ENCODE data around the gene SUGCT.
"Not testable (repeated sequence)": the region's sequence is repeated elsewhere in the genome, so short reads cannot be mapped to it uniquely, and the experiment has no call there.

The SUGCT gene

DNA sequence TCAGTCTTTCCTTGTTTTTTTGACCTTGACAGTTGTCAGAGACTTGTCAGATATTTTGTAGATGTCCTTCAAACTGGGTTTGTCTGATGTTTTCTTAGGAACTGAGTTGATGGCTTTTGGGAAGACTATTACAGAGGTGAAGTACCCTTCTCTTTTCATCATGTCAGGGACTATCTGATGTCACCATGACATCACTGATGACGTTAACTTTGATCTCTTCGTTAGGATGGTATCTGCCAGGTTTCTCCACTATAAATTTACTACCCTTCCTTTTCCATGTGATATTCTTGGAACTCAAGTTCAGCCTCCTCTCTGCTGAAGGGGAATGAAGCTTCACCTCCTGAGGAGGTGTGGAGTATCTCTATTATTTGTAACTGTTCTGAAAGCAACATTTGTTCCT, 78.5 kb downstream of the SUGCT start:
- DNase-seq (ENCODE audit: low read depth in 1 of 2, low spot score in 1 of 2) = no peak
- H3K27ac ChIP-seq (replicated peaks) = no peak overlapping the region
- H3K4me3 ChIP-seq (replicated peaks; ENCODE audit: insufficient read depth, low read length) = no peak overlapping the region
- H3K27me3 ChIP-seq (ENCODE audit: insufficient read depth, poor library complexity, severe bottlenecking) = no peaks in the 10 kb centered on the region
- TF ChIP-seq POLR2AphosphoS5 (IDR thresholded peaks at IDR 0.05; ENCODE audit: low read depth) (no peak), SPI1 (IDR thresholded peaks at IDR 0.05; ENCODE audit: borderline replicate concordance, low read depth) (no peak), GABPA (IDR thresholded peaks at IDR 0.05; ENCODE audit: low read depth) (no peak)
- TF ChIP-seq, protein P1, sequence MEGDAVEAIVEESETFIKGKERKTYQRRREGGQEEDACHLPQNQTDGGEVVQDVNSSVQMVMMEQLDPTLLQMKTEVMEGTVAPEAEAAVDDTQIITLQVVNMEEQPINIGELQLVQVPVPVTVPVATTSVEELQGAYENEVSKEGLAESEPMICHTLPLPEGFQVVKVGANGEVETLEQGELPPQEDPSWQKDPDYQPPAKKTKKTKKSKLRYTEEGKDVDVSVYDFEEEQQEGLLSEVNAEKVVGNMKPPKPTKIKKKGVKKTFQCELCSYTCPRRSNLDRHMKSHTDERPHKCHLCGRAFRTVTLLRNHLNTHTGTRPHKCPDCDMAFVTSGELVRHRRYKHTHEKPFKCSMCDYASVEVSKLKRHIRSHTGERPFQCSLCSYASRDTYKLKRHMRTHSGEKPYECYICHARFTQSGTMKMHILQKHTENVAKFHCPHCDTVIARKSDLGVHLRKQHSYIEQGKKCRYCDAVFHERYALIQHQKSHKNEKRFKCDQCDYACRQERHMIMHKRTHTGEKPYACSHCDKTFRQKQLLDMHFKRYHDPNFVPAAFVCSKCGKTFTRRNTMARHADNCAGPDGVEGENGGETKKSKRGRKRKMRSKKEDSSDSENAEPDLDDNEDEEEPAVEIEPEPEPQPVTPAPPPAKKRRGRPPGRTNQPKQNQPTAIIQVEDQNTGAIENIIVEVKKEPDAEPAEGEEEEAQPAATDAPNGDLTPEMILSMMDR (IDR thresholded peaks at IDR 0.05; ENCODE audit: insufficient read depth, low read length) = no peak
- TF ChIP-seq, protein P2, sequence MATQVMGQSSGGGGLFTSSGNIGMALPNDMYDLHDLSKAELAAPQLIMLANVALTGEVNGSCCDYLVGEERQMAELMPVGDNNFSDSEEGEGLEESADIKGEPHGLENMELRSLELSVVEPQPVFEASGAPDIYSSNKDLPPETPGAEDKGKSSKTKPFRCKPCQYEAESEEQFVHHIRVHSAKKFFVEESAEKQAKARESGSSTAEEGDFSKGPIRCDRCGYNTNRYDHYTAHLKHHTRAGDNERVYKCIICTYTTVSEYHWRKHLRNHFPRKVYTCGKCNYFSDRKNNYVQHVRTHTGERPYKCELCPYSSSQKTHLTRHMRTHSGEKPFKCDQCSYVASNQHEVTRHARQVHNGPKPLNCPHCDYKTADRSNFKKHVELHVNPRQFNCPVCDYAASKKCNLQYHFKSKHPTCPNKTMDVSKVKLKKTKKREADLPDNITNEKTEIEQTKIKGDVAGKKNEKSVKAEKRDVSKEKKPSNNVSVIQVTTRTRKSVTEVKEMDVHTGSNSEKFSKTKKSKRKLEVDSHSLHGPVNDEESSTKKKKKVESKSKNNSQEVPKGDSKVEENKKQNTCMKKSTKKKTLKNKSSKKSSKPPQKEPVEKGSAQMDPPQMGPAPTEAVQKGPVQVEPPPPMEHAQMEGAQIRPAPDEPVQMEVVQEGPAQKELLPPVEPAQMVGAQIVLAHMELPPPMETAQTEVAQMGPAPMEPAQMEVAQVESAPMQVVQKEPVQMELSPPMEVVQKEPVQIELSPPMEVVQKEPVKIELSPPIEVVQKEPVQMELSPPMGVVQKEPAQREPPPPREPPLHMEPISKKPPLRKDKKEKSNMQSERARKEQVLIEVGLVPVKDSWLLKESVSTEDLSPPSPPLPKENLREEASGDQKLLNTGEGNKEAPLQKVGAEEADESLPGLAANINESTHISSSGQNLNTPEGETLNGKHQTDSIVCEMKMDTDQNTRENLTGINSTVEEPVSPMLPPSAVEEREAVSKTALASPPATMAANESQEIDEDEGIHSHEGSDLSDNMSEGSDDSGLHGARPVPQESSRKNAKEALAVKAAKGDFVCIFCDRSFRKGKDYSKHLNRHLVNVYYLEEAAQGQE (IDR thresholded peaks at IDR 0.05; ENCODE audit: insufficient replicate concordance, low read depth) = no peak

GRCh38 chr7:40213856-40214255, 79.1 kb downstream of the SUGCT start:
- H3K27me3 ChIP-seq (ENCODE audit: insufficient read depth, poor library complexity, severe bottlenecking) = no peaks in the 10 kb centered on the region
- no peak overlapping the region for H3K27ac ChIP-seq (replicated peaks)
- no peak overlapping the region for H3K4me3 ChIP-seq (replicated peaks; ENCODE audit: insufficient read depth, low read length)
- DNase-seq (ENCODE audit: low read depth in 1 of 2, low spot score in 1 of 2) = no peak
- TF ChIP-seq, protein P1 (IDR thresholded peaks at IDR 0.05; ENCODE audit: insufficient read depth, low read length) = no peak
- TF ChIP-seq, protein P2 (IDR thresholded peaks at IDR 0.05; ENCODE audit: insufficient replicate concordance, low read depth) = no peak
- TF ChIP-seq SPI1 (IDR thresholded peaks at IDR 0.05; ENCODE audit: borderline replicate concordance, low read depth) (no peak), POLR2AphosphoS5 (IDR thresholded peaks at IDR 0.05; ENCODE audit: low read depth) (no peak), GABPA (IDR thresholded peaks at IDR 0.05; ENCODE audit: low read depth) (no peak)

- not testable (repeated sequence) for DNase-seq (ENCODE audit: low read depth in 1 of 2, low spot score in 1 of 2); H3K27ac ChIP-seq (replicated peaks); H3K4me3 ChIP-seq (replicated peaks; ENCODE audit: insufficient read depth, low read length); H3K27me3 ChIP-seq (ENCODE audit: insufficient read depth, poor library complexity, severe bottlenecking)
Measured at GRCh38 chr7:40218612-40219011, 83.8 kb downstream of the SUGCT start.

GRCh38 chr7:40219917-40220316, 85.1 kb downstream of the SUGCT start:
- no peak for TF ChIP-seq SPI1 (IDR thresholded peaks at IDR 0.05; ENCODE audit: borderline replicate concordance, low read depth)
- TF ChIP-seq, protein P2 (IDR thresholded peaks at IDR 0.05; ENCODE audit: insufficient replicate concordance, low read depth) = no peak
- TF ChIP-seq, protein P1 (IDR thresholded peaks at IDR 0.05; ENCODE audit: insufficient read depth, low read length) = no peak
- no peak for TF ChIP-seq POLR2AphosphoS5 (IDR thresholded peaks at IDR 0.05; ENCODE audit: low read depth)
- TF ChIP-seq GABPA (IDR thresholded peaks at IDR 0.05; ENCODE audit: low read depth) = no peak
- DNase-seq (ENCODE audit: low read depth in 1 of 2, low spot score in 1 of 2) = no peak
- Histone ChIP-seq H3K4me3 (replicated peaks; ENCODE audit: insufficient read depth, low read length) (no peak overlapping the region), H3K27ac (replicated peaks) (no peak overlapping the region), H3K27me3 (ENCODE audit: insufficient read depth, poor library complexity, severe bottlenecking) (no peaks in the 10 kb centered on the region)
